HG03025 (cell line): ENCODE data around the gene XPO5.
"Not testable (repeated sequence)": the region's sequence is repeated elsewhere in the genome, so short reads cannot be mapped to it uniquely, and the experiment has no call there.

Source experiments
- ATAC-seq: cut with Tn5 transposase; IDR thresholded peaks from one replicate; pipeline ENCODE4 v1.9.1; 2021; ENCODE audit warnings: mild to moderate bottlenecking, moderate library complexity; ENCODE audit not compliant: unreplicated experiment, low FRiP score

The XPO5 gene

GRCh38 chr6:43575772-43576551, at the start of gene XPO5, which contains the start of gene POLH:
Gene XPO5 (minus strand): TSS chr6:43576038. CDS start chr6:43575864, 174 bp downstream.
Gene POLH (plus strand): TSS chr6:43576185. CDS start chr6:43582320, 6,135 bp downstream.
- peak; percentile 74 for ATAC-seq

- no peak for ATAC-seq
Observed at GRCh38 chr6:43625393-43625992, 49.7 kb upstream of the XPO5 start.

- ATAC-seq = no peak
Observed at GRCh38 chr6:43624786-43625288, 49.0 kb upstream of the XPO5 start.

GRCh38 chr6:43623880-43624785, 48.3 kb upstream of the XPO5 start:
- ATAC-seq = no peak

GRCh38 chr6:43622541-43622940, 46.7 kb upstream of the XPO5 start:
- no peak for ATAC-seq

GRCh38 chr6:43621836-43622180, 46.0 kb upstream of the XPO5 start:
- no peak for ATAC-seq

- ATAC-seq = no peak
Observed at GRCh38 chr6:43621078-43621835, 45.4 kb upstream of the XPO5 start.

GRCh38 chr6:43616725-43617472, 41.1 kb upstream of the XPO5 start:
- no peak for ATAC-seq

- ATAC-seq = no peak
Observed at GRCh38 chr6:43614396-43614730, 38.5 kb upstream of the XPO5 start.

- ATAC-seq = no peak
Observed at GRCh38 chr6:43613721-43614395, 38.0 kb upstream of the XPO5 start.

- no peak for ATAC-seq
Observed at GRCh38 chr6:43610431-43610830, 34.6 kb upstream of the XPO5 start.

- no peak for ATAC-seq
Observed at GRCh38 chr6:43609402-43609801, 33.6 kb upstream of the XPO5 start.

GRCh38 chr6:43608807-43609206, 33.0 kb upstream of the XPO5 start:
- no peak for ATAC-seq

GRCh38 chr6:43608310-43608763, 32.5 kb upstream of the XPO5 start:
- no peak for ATAC-seq

GRCh38 chr6:43606019-43606418, 30.2 kb upstream of the XPO5 start:
- no peak for ATAC-seq

- no peak for ATAC-seq
Observed at GRCh38 chr6:43604174-43604573, 28.3 kb upstream of the XPO5 start.

- ATAC-seq = no peak
Observed at GRCh38 chr6:43600595-43600994, 24.8 kb upstream of the XPO5 start.

GRCh38 chr6:43593938-43594337, 18.1 kb upstream of the XPO5 start:
- ATAC-seq = no peak

- ATAC-seq = not testable (repeated sequence)
Observed at GRCh38 chr6:43589564-43589963, 13.7 kb upstream of the XPO5 start.
